Smooth muscle cell (in vitro differentiated cells): Measurements from ENCODE around the gene NKPD1. TPM values are rescaled to one million over a fixed set of nuclear protein-coding genes. Genes with fewer than 3 reads are reported as not detected.
A peak's percentile ranks its signal among the peaks of the same experiment; 100 is the strongest.

Source experiments
- DNase-seq: peaks from one replicate; lab custom pipeline; 2025; ENCODE audit not compliant: unreplicated experiment; lab: John Stamatoyannopoulos, UW
- H2AFZ ChIP-seq: fragments of 200-600 bp; sonication (generic); 2 replicates; pipeline ENCODE4 v1.6.0; 2016; ENCODE audit warnings: antibody characterized with exemption, low read depth, mild to moderate bottlenecking
- H3F3A ChIP-seq: fragments of 200-600 bp; sonication (generic); 2 replicates; pipeline ENCODE4 v1.6.0; 2017; ENCODE audit warnings: antibody characterized with exemption, low read depth
- H3K27ac ChIP-seq: fragments of 200-600 bp; sonication (generic); 2 replicates; pipeline ENCODE4 v1.5.1; 2016; ENCODE audit warnings: low read depth, mild to moderate bottlenecking
- H3K27me3 ChIP-seq: fragments of 200-600 bp; sonication (generic); 2 replicates; pipeline ENCODE4 v1.6.1; 2016; ENCODE audit warnings: low read depth, mild to moderate bottlenecking
- H3K36me3 ChIP-seq: fragments of 200-600 bp; sonication (generic); 2 replicates; pipeline ENCODE4 v1.5.1; 2016; ENCODE audit warnings: low read depth
- H3K4me1 ChIP-seq: fragments of 200-600 bp; sonication (generic); 2 replicates; pipeline ENCODE4 v1.5.1; 2016; ENCODE audit warnings: low read depth
- H3K4me2 ChIP-seq: fragments of 200-600 bp; sonication (generic); 2 replicates; pipeline ENCODE4 v1.6.0; 2016; ENCODE audit warnings: mild to moderate bottlenecking
- H3K4me3 ChIP-seq: fragments of 200-600 bp; sonication (generic); 2 replicates; pipeline ENCODE4 v1.5.1; 2016; ENCODE audit warnings: mild to moderate bottlenecking
- H3K79me2 ChIP-seq: fragments of 200-600 bp; sonication (generic); 2 replicates; pipeline ENCODE4 v1.6.0; 2016; ENCODE audit warnings: low read depth, mild to moderate bottlenecking
- H3K9ac ChIP-seq: fragments of 200-600 bp; sonication (generic); 2 replicates; pipeline ENCODE4 v1.6.0; 2016; ENCODE audit warnings: low read depth
- H3K9me3 ChIP-seq: fragments of 200-600 bp; sonication (generic); replicated peaks from 2 replicates; pipeline ENCODE4 v1.5.1; 2016; ENCODE audit warnings: low read depth
- H4K20me1 ChIP-seq: fragments of 200-600 bp; sonication (generic); 2 replicates; pipeline ENCODE4 v1.6.0; 2016; ENCODE audit warnings: low read depth
- CTCF ChIP-seq: fragments of 200-600 bp; sonication (generic); IDR thresholded peaks from 2 replicates; pipeline ENCODE4 v1.5.1; 2017; ENCODE audit warnings: borderline replicate concordance, mild to moderate bottlenecking, antibody characterized with exemption; ENCODE audit not compliant: insufficient read depth, poor library complexity, severe bottlenecking
- WGBS: methylation state at CpG from one replicate; pipeline ENCODE4 v1.1.7; 2016; ENCODE audit warnings: low lambda C conversion rate; 5-methylcytosine and 5-hydroxymethylcytosine counted together
- polyA plus RNA-seq: library from polyadenylated mRNA; unstranded; fragments of >200 nt; fragmentation: Nextera tagmentation; extraction: Ambion mirVana; gene quantifications from 2 replicates; pipeline ENCODE4 v1.2.1, GENCODE V29; 2016
- total RNA-seq: library from RNA; depleted of rRNA; stranded (reverse); fragments of >200 nt; gene quantifications from 2 replicates; pipeline ENCODE4 v1.2.3, GENCODE V29; 2014

NKPD1 gene
- total and polyA plus RNA-seq, 2 experiments from 2014 or later: 0.13 to 1.6 TPM

DNA sequence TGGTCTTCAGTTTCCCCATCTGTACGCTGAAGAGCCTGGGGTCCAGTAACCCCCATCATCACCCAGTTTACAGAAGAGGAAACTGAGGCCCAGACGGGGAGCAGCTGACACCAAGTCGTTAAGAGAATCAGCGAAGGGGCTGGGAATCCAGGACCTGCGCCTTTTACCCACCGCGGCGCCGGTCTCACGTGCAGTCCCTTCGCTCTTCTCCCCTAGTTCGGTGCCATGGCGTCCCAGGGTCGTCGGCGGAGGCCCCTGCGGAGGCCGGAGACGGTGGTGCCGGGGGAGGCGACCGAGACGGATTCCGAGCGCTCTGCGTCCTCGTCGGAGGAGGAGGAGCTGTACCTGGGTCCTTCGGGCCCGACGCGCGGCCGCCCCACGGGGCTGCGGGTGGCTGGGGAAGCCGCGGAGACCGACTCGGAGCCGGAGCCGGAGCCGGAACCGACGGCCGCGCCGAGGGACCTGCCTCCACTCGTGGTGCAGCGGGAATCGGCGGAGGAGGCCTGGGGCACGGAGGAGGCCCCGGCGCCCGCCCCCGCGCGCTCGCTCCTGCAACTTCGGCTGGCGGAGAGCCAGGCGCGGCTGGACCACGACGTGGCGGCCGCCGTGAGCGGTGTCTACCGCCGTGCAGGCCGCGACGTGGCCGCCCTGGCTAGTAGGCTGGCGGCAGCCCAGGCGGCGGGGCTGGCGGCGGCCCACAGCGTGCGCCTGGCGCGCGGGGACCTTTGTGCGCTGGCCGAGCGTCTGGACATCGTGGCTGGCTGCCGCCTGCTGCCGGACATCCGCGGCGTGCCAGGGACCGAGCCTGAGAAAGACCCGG is 18.5 kb upstream of the NKPD1 start:
- Histone ChIP-seq H3K27ac (peak overlapping the region; percentile 81), H3K79me2 (peaks cover 19% of the 10 kb centered on the region), H3K36me3 (no peaks in the 10 kb centered on the region), H3K9ac (peak overlapping the region; percentile 82), H3K4me1 (peaks cover 7% of the 10 kb centered on the region), H3K9me3 (no peaks in the 10 kb centered on the region), H2AFZ (peak overlapping the region; percentile 51), H3K4me2 (peak overlapping the region; percentile 92), H3K4me3 (peak overlapping the region; percentile 83), H4K20me1 (peaks cover 14% of the 10 kb centered on the region), H3K27me3 (no peaks in the 10 kb centered on the region), H3F3A (peaks cover 6% of the 10 kb centered on the region)
- WGBS: 3% methylated on average over 87 of the region's 97 CpGs
- no peak for TF ChIP-seq CTCF
- peak; percentile 40 for DNase-seq

- no peaks in the 10 kb centered on the region for H3K36me3 ChIP-seq
- H3K4me1 ChIP-seq: peaks cover 7% of the 10 kb centered on the region
- peak; percentile 30 for TF ChIP-seq CTCF
- no peaks in the 10 kb centered on the region for H3K27me3 ChIP-seq
- peak within 1 kb of the TSS; percentile 51 for H2AFZ ChIP-seq
- H3K79me2 ChIP-seq: peaks cover 19% of the 10 kb centered on the region
- H3K9ac ChIP-seq: peak within 1 kb of the TSS; percentile 99
- peak; percentile 96 for DNase-seq
- 1% methylated on average over 51 of the region's 51 CpGs for WGBS
- peak within 1 kb of the TSS; percentile 93 for H3K4me2 ChIP-seq
- H3K4me3 ChIP-seq: peak within 1 kb of the TSS; percentile 83
- peaks cover 6% of the 10 kb centered on the region for H3F3A ChIP-seq
- peaks cover 18% of the 10 kb centered on the region for H4K20me1 ChIP-seq
- no peaks in the 10 kb centered on the region for H3K9me3 ChIP-seq
- peak within 1 kb of the TSS; percentile 100 for H3K27ac ChIP-seq
Observed at GRCh38 chr19:45178262-45179071, 17.7 kb upstream of the NKPD1 start, which contains the start of gene BLOC1S3. TSS of gene BLOC1S3 (plus strand) at chr19:45178784. CDS start at chr19:45179297, 513 bp downstream.

GRCh38 chr19:45177817-45178261 is 17.1 kb upstream of the NKPD1 start, which contains the start of gene TRAPPC6A:
TSS of gene TRAPPC6A (minus strand) at chr19:45178237. CDS start at chr19:45178218, 19 bp downstream.
- H3K9ac ChIP-seq: peak within 1 kb of the TSS; percentile 99
- H4K20me1 ChIP-seq: peaks cover 18% of the 10 kb centered on the region
- peak within 1 kb of the TSS; percentile 83 for H3K4me3 ChIP-seq
- peaks cover 7% of the 10 kb centered on the region for H3K4me1 ChIP-seq
- no peaks in the 10 kb centered on the region for H3K9me3 ChIP-seq
- H3K79me2 ChIP-seq: peaks cover 19% of the 10 kb centered on the region
- no peak for DNase-seq
- 4% methylated on average over 35 of the region's 36 CpGs for WGBS
- peak within 1 kb of the TSS; percentile 51 for H2AFZ ChIP-seq
- no peaks in the 10 kb centered on the region for H3K27me3 ChIP-seq
- peak within 1 kb of the TSS; percentile 93 for H3K4me2 ChIP-seq
- H3K36me3 ChIP-seq: no peaks in the 10 kb centered on the region
- no peak for TF ChIP-seq CTCF
- peaks cover 6% of the 10 kb centered on the region for H3F3A ChIP-seq
- peak within 1 kb of the TSS; percentile 100 for H3K27ac ChIP-seq
